Prostate gland (tissue), 2 donors: ENCODE data around the gene DDX49.

ENCODE experiments used
- POLR2A ChIP-seq: fragments of 450-650 bp; IDR thresholded peaks from one replicate; pipeline ENCODE4 v1.6.1; 2016; ENCODE audit warnings: antibody characterized with exemption, mild to moderate bottlenecking
- TF ChIP-seq, protein P1 (sequence below), 4 experiments: fragments of 200-600 bp in 2 of 4; fragments of 450-650 bp in 2 of 4; sonication (generic) in 2 of 4; IDR thresholded peaks; 1 replicate in 3 of 4; 2 replicates in 1 of 4; pipeline ENCODE4 v1.5.1; 2016 to 2019; ENCODE audit warnings: antibody characterized with exemption in 4 of 4, mild to moderate bottlenecking in 2 of 4, moderate library complexity in 2 of 4

- no peak for TF ChIP-seq POLR2A
- TF ChIP-seq, protein P1, sequence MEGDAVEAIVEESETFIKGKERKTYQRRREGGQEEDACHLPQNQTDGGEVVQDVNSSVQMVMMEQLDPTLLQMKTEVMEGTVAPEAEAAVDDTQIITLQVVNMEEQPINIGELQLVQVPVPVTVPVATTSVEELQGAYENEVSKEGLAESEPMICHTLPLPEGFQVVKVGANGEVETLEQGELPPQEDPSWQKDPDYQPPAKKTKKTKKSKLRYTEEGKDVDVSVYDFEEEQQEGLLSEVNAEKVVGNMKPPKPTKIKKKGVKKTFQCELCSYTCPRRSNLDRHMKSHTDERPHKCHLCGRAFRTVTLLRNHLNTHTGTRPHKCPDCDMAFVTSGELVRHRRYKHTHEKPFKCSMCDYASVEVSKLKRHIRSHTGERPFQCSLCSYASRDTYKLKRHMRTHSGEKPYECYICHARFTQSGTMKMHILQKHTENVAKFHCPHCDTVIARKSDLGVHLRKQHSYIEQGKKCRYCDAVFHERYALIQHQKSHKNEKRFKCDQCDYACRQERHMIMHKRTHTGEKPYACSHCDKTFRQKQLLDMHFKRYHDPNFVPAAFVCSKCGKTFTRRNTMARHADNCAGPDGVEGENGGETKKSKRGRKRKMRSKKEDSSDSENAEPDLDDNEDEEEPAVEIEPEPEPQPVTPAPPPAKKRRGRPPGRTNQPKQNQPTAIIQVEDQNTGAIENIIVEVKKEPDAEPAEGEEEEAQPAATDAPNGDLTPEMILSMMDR (IDR thresholded peaks at IDR 0.05) = no peak
Measured at GRCh38 chr19:18948075-18948975, 28.8 kb downstream of the DDX49 start.
